Heart right ventricle (tissue), 16 donors: Measurements from ENCODE around the gene FNDC10. TPM values are rescaled to one million over a fixed set of nuclear protein-coding genes. Genes with fewer than 3 reads are reported as not detected.

Experiments
- ATAC-seq, 8 donors: fragments of 200-7000 bp; cut with Tn5 transposase; one replicate each; pipeline ENCODE4 v1.9.1; 2020; ENCODE audit warnings: mild to moderate bottlenecking in 8 of 8, moderate library complexity in 8 of 8, moderate number of reproducible peaks in 1 of 8
- DNase-seq, 2 donors: peaks; one replicate each; pipeline ENCODE4 v3.0.0-alpha.2; 2020
- H3K27ac ChIP-seq, 10 donors: fragments of 200-600 bp; sonication (generic) in 2 of 10; one replicate each; pipeline versions ENCODE4 v1.5.0 to v1.8.0; 2020 to 2022; ENCODE audit warnings: mild to moderate bottlenecking in 3 of 10
- H3K27me3 ChIP-seq, 7 donors: fragments of 200-600 bp; one replicate each; pipeline ENCODE4 v1.8.0; 2021 to 2022; ENCODE audit warnings: mild to moderate bottlenecking in 2 of 7
- H3K36me3 ChIP-seq, 9 donors: fragments of 200-600 bp; sonication (generic) in 1 of 9; one replicate each; pipeline versions ENCODE4 v1.5.0 to v1.8.0; 2020 to 2022; ENCODE audit warnings: mild to moderate bottlenecking in 2 of 9
- H3K4me1 ChIP-seq, 9 donors: fragments of 200-600 bp; sonication (generic) in 1 of 9; one replicate each; pipeline versions ENCODE4 v1.5.0 to v1.8.0; 2020 to 2022; ENCODE audit warnings: mild to moderate bottlenecking in 4 of 9
- H3K4me3 ChIP-seq, 10 donors: fragments of 200-600 bp; sonication (generic) in 2 of 10; one replicate each; pipeline versions ENCODE4 v1.5.0 to v1.8.0; 2020 to 2022; ENCODE audit warnings: mild to moderate bottlenecking in 7 of 10, moderate library complexity in 2 of 10
- H3K9me3 ChIP-seq, 11 donors: fragments of 200-600 bp in 10 of 11; sonication (generic) in 2 of 11; one replicate each; pipeline versions ENCODE4 v1.5.0 to v1.8.0; 2013 to 2022; ENCODE audit warnings: mild to moderate bottlenecking in 2 of 11, control low read depth in 1 of 11, moderate library complexity in 1 of 11
- WGBS, 2 donors: extraction: QIAGEN DNeasy Blood & Tissue Kit; methylation state at CpG; one replicate each; pipeline ENCODE4 v1.1.7; 2013; ENCODE audit warnings: inconsistent platforms in 1 of 2; 5-methylcytosine and 5-hydroxymethylcytosine counted together
- intact Hi-C, 10 donors: fragments of 100-400 bp; cut with DNase I; formaldehyde crosslinking; loops; one replicate each; pipeline versions ENCODE4 v1.11.1 to v1.14.2; 2022
- polyA plus RNA-seq, 2 donors: library from polyadenylated mRNA; stranded (reverse); fragments of 200-250 nt; gene quantifications; one replicate each; pipeline ENCODE4 v1.2.3, GENCODE V29; 2013
- total RNA-seq, 10 donors: library from RNA; stranded (reverse); fragmentation: NEBNext Ultra II Directional in 3 of 10; extraction: Animal tissue kit (Norgen Biotek cat#: 25700) in 3 of 10; gene quantifications; one replicate each; pipeline versions ENCODE4 v1.2.1 to v1.2.4, GENCODE V29; 2021 to 2023
- TF ChIP-seq, protein P1 (sequence below), 9 donors: fragments of 200-600 bp; sonication (generic) in 2 of 9; IDR thresholded peaks; one replicate each; pipeline versions ENCODE4 v1.5.0 to v1.8.0; 2021 to 2022; ENCODE audit warnings: antibody characterized with exemption in 9 of 9, mild to moderate bottlenecking in 5 of 9, moderate library complexity in 1 of 9
- donor health status: Arrhythmogenic right ventricular cardiomyopathy.
- donor health status: ischemic (EF 13 %, LVEDD 7.1; RV severe dilation, severe dysfunction).
- donor health status: healthy with polysubstance abuse.
- donor health status: DM: no; HTN: yes; CAD: no.
- donor health status: DM: no; HTN: no; CAD: no.
- donor health status: ischemic (EF 25% LVEDD 6.9; RV normal size, moderate dysfunction).
- donor health status: ischemic (EF 25% LVEDD 5.7; RV mildly dilated, moderate dysfunction).
- donor health status: healthy.
- donor health status: DM: yes; HTN: yes; CAD: no.
- donor health status: Ischemic cardiomyopathy.
- donor health status: ischemic (EF 35%, LVEDD 5.7; RV mildly dilated, moderate dysfunction).
- donor health status: nonischemic (EF 11% LVEDD 7.7; RV severe dilation, severe dysfunction).
- donor health status: DM: yes; HTN: yes; CAD: no.
- donor health status: PGD.
- donor health status: ischemic (EF 29% LVEDD 5.4; RV normal size, mild dysfunction).
- donor health status: nonischemic (EF 23%, LVEDD 6.1; RV moderate dilation, normal function).

Gene FNDC10
- total and polyA plus RNA-seq, 12 donors, result 0.66 to 5.9 (median 2.3) TPM

DNA sequence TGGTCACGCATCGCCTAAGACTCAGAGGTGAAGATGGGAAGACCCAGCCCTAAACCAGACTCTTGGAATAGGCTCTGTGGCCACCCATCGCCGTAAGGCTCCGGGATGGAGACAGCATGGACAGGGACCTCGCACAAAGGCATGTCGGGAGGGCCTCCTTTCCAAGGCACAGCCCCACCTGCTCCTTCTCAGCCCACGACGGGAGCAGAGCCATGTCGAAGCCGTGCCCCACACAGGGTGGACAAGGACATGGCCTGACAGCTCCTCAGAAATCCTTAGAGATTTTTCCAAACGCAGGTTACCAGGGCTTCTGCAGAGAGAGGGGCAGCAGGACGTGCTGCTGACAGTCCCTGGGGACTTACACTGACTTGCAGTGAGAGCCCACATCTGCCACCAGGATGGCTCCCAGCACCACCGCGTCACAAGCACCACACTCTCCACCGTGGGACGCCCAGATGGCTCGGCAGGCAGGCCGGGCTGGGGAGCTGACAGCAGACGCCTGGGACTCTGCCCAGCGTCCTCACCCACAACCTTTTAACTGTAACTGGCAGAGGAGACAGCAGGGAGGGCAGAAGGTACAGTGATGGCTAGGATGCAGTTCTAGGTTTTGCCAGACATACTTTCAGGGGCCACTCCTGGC lies 37.3 kb downstream of the FNDC10 start:
- intact Hi-C loops, result no loop called here
- H3K36me3 ChIP-seq, result peaks cover 0 to 77% (median 42%) of the 10 kb centered on the region in 9 donors
- no peak overlapping the region for H3K4me3 ChIP-seq
- 81 to 86% methylated on average over 21 of the region's 21 CpGs for WGBS, 2 donors
- H3K27me3 ChIP-seq, result no peaks in the 10 kb centered on the region
- DNase-seq (no peak), ATAC-seq (peak in 7 of 8 donors; percentile 13 to 90 (median 61))
- H3K27ac ChIP-seq, result peak overlapping the region in 2 of 10 donors; percentile 36 to 40
- H3K9me3 ChIP-seq, result no peaks in the 10 kb centered on the region
- TF ChIP-seq, protein P1, sequence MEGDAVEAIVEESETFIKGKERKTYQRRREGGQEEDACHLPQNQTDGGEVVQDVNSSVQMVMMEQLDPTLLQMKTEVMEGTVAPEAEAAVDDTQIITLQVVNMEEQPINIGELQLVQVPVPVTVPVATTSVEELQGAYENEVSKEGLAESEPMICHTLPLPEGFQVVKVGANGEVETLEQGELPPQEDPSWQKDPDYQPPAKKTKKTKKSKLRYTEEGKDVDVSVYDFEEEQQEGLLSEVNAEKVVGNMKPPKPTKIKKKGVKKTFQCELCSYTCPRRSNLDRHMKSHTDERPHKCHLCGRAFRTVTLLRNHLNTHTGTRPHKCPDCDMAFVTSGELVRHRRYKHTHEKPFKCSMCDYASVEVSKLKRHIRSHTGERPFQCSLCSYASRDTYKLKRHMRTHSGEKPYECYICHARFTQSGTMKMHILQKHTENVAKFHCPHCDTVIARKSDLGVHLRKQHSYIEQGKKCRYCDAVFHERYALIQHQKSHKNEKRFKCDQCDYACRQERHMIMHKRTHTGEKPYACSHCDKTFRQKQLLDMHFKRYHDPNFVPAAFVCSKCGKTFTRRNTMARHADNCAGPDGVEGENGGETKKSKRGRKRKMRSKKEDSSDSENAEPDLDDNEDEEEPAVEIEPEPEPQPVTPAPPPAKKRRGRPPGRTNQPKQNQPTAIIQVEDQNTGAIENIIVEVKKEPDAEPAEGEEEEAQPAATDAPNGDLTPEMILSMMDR (IDR thresholded peaks at IDR 0.05), result no peak
- H3K4me1 ChIP-seq, result peaks cover 0 to 36% (median 27%) of the 10 kb centered on the region in 9 donors

DNA sequence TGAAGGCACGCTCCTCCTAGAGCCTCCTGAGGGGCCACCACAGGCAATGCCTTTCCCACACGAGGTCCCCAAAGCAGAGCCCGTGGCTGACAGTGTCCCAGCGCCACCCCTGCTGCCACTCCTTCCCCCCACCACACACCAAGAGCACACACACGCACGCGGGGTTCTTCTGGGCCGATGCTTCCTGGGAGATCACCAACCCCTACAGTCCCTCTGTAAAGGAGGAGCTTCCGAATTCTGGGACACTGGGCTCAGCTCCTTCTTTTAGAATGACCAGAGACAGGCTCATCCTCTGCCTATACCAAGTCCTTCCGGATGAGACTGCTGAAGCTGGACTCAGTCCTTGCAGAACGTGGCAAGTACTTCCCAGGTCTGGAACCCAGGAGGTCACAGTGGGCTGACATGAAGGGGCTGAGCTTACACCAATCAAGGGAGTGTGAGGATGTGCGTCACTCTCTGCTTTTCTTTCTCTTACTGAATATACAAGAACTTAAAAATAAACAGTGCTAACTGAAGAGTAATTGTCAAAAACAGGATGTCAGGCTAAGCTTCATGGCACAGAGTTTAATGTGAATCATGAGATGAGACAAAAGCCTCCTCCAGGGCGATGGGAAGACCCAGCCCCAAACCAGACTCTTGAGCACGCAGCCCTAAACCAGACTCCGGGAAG lies 38.0 kb downstream of the FNDC10 start:
- no peak overlapping the region for H3K27ac ChIP-seq
- DNase-seq (no peak), ATAC-seq (peak in 1 of 8 donors; percentile 19)
- H3K4me3 ChIP-seq, result no peak overlapping the region
- H3K36me3 ChIP-seq, result peaks cover 0 to 76% (median 42%) of the 10 kb centered on the region in 9 donors
- WGBS, 2 donors, result 93% methylated on average over 15 of the region's 15 CpGs
- no peaks in the 10 kb centered on the region for H3K9me3 ChIP-seq
- no peaks in the 10 kb centered on the region for H3K27me3 ChIP-seq
- H3K4me1 ChIP-seq, result peaks cover 0 to 29% (median 20%) of the 10 kb centered on the region in 9 donors
- TF ChIP-seq, protein P1 (IDR thresholded peaks at IDR 0.05), result no peak
- intact Hi-C loops, result no loop called here

DNA sequence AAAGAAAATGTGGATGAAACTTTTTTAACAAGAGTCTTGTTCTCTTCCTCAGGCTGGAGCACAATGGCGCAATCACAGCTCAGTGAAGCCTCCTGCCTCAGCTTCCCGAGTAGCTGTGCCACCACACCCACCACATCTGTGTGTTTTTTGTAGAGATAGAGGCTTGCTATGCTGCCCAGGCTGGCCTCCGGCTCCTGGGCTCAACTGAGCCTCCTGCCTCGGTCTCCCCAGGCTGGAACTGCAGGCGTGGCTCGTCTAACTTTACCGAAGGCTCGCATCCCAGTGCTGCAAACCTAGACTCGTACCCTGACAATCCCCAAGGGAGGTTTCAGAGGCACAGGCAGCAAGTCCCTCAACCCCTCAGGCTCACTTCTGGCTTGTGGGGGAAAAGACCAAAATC lies 39.8 kb downstream of the FNDC10 start:
- Histone ChIP-seq H3K36me3 (peaks cover 0 to 64% (median 33%) of the 10 kb centered on the region in 9 donors), H3K9me3 (no peaks in the 10 kb centered on the region), H3K4me1 (peaks cover 0 to 23% (median 15%) of the 10 kb centered on the region in 9 donors), H3K4me3 (no peak overlapping the region), H3K27me3 (no peaks in the 10 kb centered on the region), H3K27ac (no peak overlapping the region)
- ATAC-seq, result no peak
- TF ChIP-seq, protein P1 (IDR thresholded peaks at IDR 0.05), result no peak
- no peak for DNase-seq
- intact Hi-C loops, result no loop called here
- 91 to 95% methylated on average over 9 of the region's 9 CpGs for WGBS, 2 donors

DNA sequence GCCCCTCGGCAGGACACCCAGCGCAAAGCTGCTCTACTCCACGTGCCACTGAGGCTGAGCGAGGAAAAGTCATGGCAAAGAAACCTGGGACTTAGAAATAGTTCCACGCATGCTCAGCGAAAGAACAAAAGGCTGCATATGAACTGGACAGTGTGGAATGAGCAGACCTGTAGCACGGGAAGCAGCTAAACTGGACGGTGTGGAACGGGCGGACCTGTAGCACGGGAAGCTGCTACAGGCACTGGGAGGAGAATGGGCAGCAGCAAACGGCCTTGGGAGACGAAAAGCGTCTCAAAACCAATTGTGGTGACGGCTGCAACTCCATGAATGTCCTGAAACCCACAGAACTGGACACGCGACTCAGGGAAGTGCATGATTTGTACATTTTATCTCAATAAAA lies 40.9 kb downstream of the FNDC10 start:
- Histone ChIP-seq H3K4me3 (no peak overlapping the region), H3K36me3 (peaks cover 0 to 56% (median 27%) of the 10 kb centered on the region in 9 donors), H3K27ac (no peak overlapping the region), H3K9me3 (no peaks in the 10 kb centered on the region), H3K4me1 (peaks cover 0 to 30% (median 12%) of the 10 kb centered on the region in 9 donors), H3K27me3 (no peaks in the 10 kb centered on the region)
- WGBS, 2 donors, result 88% methylated on average over 17 of the region's 17 CpGs
- DNase-seq (no peak), ATAC-seq (no peak)
- intact Hi-C loops, result no loop called here
- TF ChIP-seq, protein P1 (IDR thresholded peaks at IDR 0.05), result no peak
